GM19099 (cell line): ENCODE measurements around the gene CPNE2.

ENCODE experiments used
- POLR2A ChIP-seq: IDR thresholded peaks from 3 replicates; pipeline ENCODE4 v1.6.1; 2011; ENCODE audit warnings: low read depth; ENCODE audit not compliant: insufficient read length; ENCODE audit errors: extremely low read depth

CPNE2 gene

GRCh38 chr16:57064995-57065394, 27.4 kb upstream of the CPNE2 start:
- no peak for TF ChIP-seq POLR2A

- TF ChIP-seq POLR2A: no peak
Observed at GRCh38 chr16:57066625-57067024, 25.8 kb upstream of the CPNE2 start.

- TF ChIP-seq POLR2A: no peak
Observed at GRCh38 chr16:57067347-57067746, 25.0 kb upstream of the CPNE2 start.

- no peak for TF ChIP-seq POLR2A
Observed at GRCh38 chr16:57069053-57069452, 23.3 kb upstream of the CPNE2 start.

GRCh38 chr16:57069635-57070370, 22.6 kb upstream of the CPNE2 start:
- TF ChIP-seq POLR2A: peak; percentile 14

GRCh38 chr16:57070424-57070823, 22.0 kb upstream of the CPNE2 start:
- no peak for TF ChIP-seq POLR2A

- TF ChIP-seq POLR2A: no peak
Observed at GRCh38 chr16:57071831-57072582, 20.4 kb upstream of the CPNE2 start.

- no peak for TF ChIP-seq POLR2A
Observed at GRCh38 chr16:57072616-57073275, 19.6 kb upstream of the CPNE2 start.

- no peak for TF ChIP-seq POLR2A
Observed at GRCh38 chr16:57077714-57078113, 14.7 kb upstream of the CPNE2 start.

GRCh38 chr16:57081744-57082143, 10.6 kb upstream of the CPNE2 start:
- TF ChIP-seq POLR2A: no peak

- TF ChIP-seq POLR2A: no peak
Observed at GRCh38 chr16:57082664-57083063, 9.7 kb upstream of the CPNE2 start.

GRCh38 chr16:57083485-57084126, 8.8 kb upstream of the CPNE2 start:
- peak; percentile 22 for TF ChIP-seq POLR2A

- TF ChIP-seq POLR2A: no peak
Observed at GRCh38 chr16:57084257-57084770, 8.1 kb upstream of the CPNE2 start.

- no peak for TF ChIP-seq POLR2A
Observed at GRCh38 chr16:57084996-57085395, 7.4 kb upstream of the CPNE2 start.

- TF ChIP-seq POLR2A: no peak
Observed at GRCh38 chr16:57087003-57087402, 5.4 kb upstream of the CPNE2 start.
